HepG2 (cell line): Measurements from ENCODE around the gene CLASRP. TPM values are rescaled to one million over a fixed set of nuclear protein-coding genes. Genes with fewer than 3 reads are reported as not detected.
A peak's percentile ranks its signal among the peaks of the same experiment; 100 is the strongest.

Experiments used
- ATAC-seq: fragments of 200-7000 bp; cut with Tn5 transposase; 3 replicates; pipeline ENCODE4 v1.9.1; 2020; ENCODE audit warnings: mild to moderate bottlenecking, moderate library complexity
- BruUV-seq: library from RNA; stranded (reverse); fragments of 400-500 nt; replicated peaks from 2 replicates; lab custom pipeline; 2021; lab: Mats Ljungman, UMichigan
- CTCF ChIA-PET: fragments of 300-600 bp; formaldehyde crosslinking; extraction: SDS; loops from one replicate; lab custom pipeline; 2021; ENCODE audit warnings: low total read pairs, inconsistent platforms, low intra/inter-chr PET ratio; lab: Yijun Ruan, JAX
- POLR2A ChIA-PET: fragments of 350-600 bp; sonication (Branson Sonifier 250); formaldehyde crosslinking; loops from one replicate; lab custom pipeline; 2020; ENCODE audit warnings: antibody characterized with exemption, inconsistent platforms; lab: Yijun Ruan, JAX
- DNase-seq: peaks from one replicate; pipeline ENCODE4 v3.0.0-alpha.2; 2015; ENCODE audit warnings: low spot score
- FAIRE-seq: peaks from 3 replicates; lab custom pipeline; 2011; peaks lifted over from hg19 to GRCh38; lab: Jason Lieb, UNC
- H2AFZ ChIP-seq: one replicate; pipeline ENCODE4 v1.6.1; 2011; ENCODE audit warnings: low read length, inconsistent platforms
- H3K27ac ChIP-seq: fragments of 300-600 bp; 3 replicates; pipeline ENCODE4 v1.8.0; 2011; ENCODE audit warnings: mixed run types, mild to moderate bottlenecking, mixed read lengths, low read length, inconsistent platforms; ENCODE audit not compliant: insufficient read depth; ENCODE audit errors: extremely low read length
- H3K27me3 ChIP-seq, 2 experiments: fragments of 200-600 bp in 1 of 2; 2 replicates in 1 of 2; 3 replicates in 1 of 2; pipeline versions ENCODE4 v1.6.0 to v1.8.0; 2011; ENCODE audit warnings: low read length in 2 of 2, mild to moderate bottlenecking in 2 of 2, moderate library complexity in 2 of 2, inconsistent platforms in 1 of 2; ENCODE audit not compliant: insufficient read depth in 2 of 2, control insufficient read depth in 1 of 2
- H3K36me3 ChIP-seq, 2 experiments: fragments of 200-600 bp in 1 of 2; replicated peaks in 1 of 2; 2 replicates in 1 of 2; 3 replicates in 1 of 2; pipeline versions ENCODE4 v1.5.1 to v1.8.0; 2011; ENCODE audit warnings: low read length in 2 of 2, inconsistent platforms in 1 of 2; ENCODE audit not compliant: insufficient read depth in 2 of 2, control insufficient read depth in 1 of 2
- H3K4me1 ChIP-seq: 2 replicates; pipeline ENCODE4 v1.5.1; 2012; ENCODE audit warnings: low read length, inconsistent platforms; ENCODE audit not compliant: insufficient read depth
- H3K4me2 ChIP-seq: 2 replicates; pipeline ENCODE4 v1.6.0; 2011; ENCODE audit warnings: low read depth, low read length, inconsistent platforms
- H3K4me3 ChIP-seq, 3 experiments: fragments of 200-600 bp in 1 of 3; sonication (generic), shearing (Covaris generic) in 1 of 3; replicated peaks in 1 of 3; 2 replicates each; pipeline ENCODE4 v1.5.1; 2011 to 2016; ENCODE audit warnings: low read length in 3 of 3, inconsistent platforms in 2 of 3, low read depth in 2 of 3, mild to moderate bottlenecking in 2 of 3, control low read depth in 1 of 3, mixed read lengths in 1 of 3; ENCODE audit not compliant: insufficient read depth in 1 of 3
- H3K79me2 ChIP-seq: one replicate; pipeline ENCODE4 v1.6.1; 2011; ENCODE audit warnings: low read length, inconsistent platforms; ENCODE audit not compliant: insufficient read depth
- H3K9ac ChIP-seq: 2 replicates; pipeline ENCODE4 v1.6.0; 2011; ENCODE audit warnings: mild to moderate bottlenecking, low read depth, low read length, inconsistent platforms; ENCODE audit not compliant: insufficient read depth
- H3K9me3 ChIP-seq: 2 replicates; pipeline ENCODE4 v1.5.1; 2012; ENCODE audit warnings: mild to moderate bottlenecking, low read length
- H4K20me1 ChIP-seq: 2 replicates; pipeline ENCODE4 v1.6.0; 2011; ENCODE audit warnings: inconsistent platforms, mild to moderate bottlenecking, low read length, moderate library complexity; ENCODE audit not compliant: insufficient read depth
- SNAI1 ChIP-seq: sonication (generic); formaldehyde crosslinking; IDR thresholded peaks from 2 replicates; pipeline ENCODE4 v1.5.0; 2020; ENCODE audit warnings: mild to moderate bottlenecking, missing genetic modification reagents, borderline replicate concordance
- TBX3 ChIP-seq: fragments of 450-650 bp; IDR thresholded peaks from 2 replicates; pipeline ENCODE4 v1.6.1; 2017; ENCODE audit warnings: antibody characterized with exemption, mild to moderate bottlenecking, inconsistent platforms, borderline replicate concordance
- ZMYM3 ChIP-seq: sonication (generic); formaldehyde crosslinking; IDR thresholded peaks from 2 replicates; pipeline ENCODE4 v1.5.1; 2020; ENCODE audit warnings: mild to moderate bottlenecking, missing genetic modification reagents
- WGBS: methylation state at CpG from one replicate; pipeline ENCODE4 v1.1.6; 2017; ENCODE audit warnings: low lambda C conversion rate; 5-methylcytosine and 5-hydroxymethylcytosine counted together
- in situ Hi-C: cut with HindIII; loops from 2 replicates; pipeline ENCODE4 v1.10.0; 2017; ENCODE audit warnings: low pct_unique_long_range_greater_than_20kb; ENCODE audit not compliant: extremely low pct_ligation_motif_present
- intact Hi-C: fragments of 100-400 bp; cut with micrococcal nuclease; formaldehyde crosslinking; loops from one replicate; pipeline ENCODE4 v1.10.0; 2022; ENCODE audit not compliant: unreplicated experiment
- polyA plus RNA-seq, 8 experiments: library from polyadenylated mRNA; depleted of rRNA in 3 of 8; stranded (reverse) in 7 of 8; unstranded in 1 of 8; fragments of >200 nt; fragmentation: Illumina TruSeq in 4 of 8; extraction: Trizol in 4 of 8; gene quantifications; 2 replicates each; pipeline versions ENCODE4 v1.2.1 to v1.2.3, GENCODE V29; 2011 to 2016; ENCODE audit warnings: low read depth in 4 of 8, missing spikeins in 1 of 8, mixed read lengths in 1 of 8; ENCODE audit not compliant: insufficient read depth in 1 of 8
- total RNA-seq, 5 experiments: library from RNA; depleted of rRNA; stranded (reverse); fragments of >200 nt; fragmentation: Illumina TruSeq; extraction: Trizol; gene quantifications; 2 replicates each; pipeline ENCODE4 v1.2.3, GENCODE V29; 2016; ENCODE audit warnings: low read depth in 1 of 5
- TF ChIP-seq, protein P1 (sequence below): sonication (generic); formaldehyde crosslinking; IDR thresholded peaks from 2 replicates; pipeline ENCODE4 v1.5.0; 2020; ENCODE audit warnings: mild to moderate bottlenecking, missing genetic modification reagents

Gene CLASRP
- total and polyA plus RNA-seq, 2 of the 13 experiments (the other 11 are each of a cell fraction or from before 2014, with no cell fraction given) = 32.0 to 51.4 TPM

DNA sequence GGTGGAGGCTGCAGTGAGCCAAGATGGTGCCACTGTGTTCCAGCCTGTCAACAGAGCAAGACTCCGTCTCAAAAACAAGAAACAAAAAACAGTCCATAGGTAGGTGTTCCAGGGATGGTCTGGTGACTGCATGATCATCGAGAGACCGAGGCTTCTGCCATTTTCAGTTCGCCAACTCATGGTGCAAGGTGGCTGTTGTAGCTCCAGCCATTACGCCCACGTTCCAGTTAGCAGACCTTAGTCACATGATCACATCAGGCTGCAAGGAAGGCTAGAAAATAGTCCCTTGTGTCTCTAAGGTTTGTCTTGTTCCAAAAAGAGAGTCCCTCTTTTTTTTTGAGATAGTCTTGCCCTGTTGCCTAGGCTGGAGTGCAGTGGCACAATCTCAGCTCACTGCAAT lies 3.1 kb upstream of the CLASRP start:
- no peak overlapping the region for H2AFZ ChIP-seq
- H3K4me2 ChIP-seq = no peak overlapping the region
- no peaks in the 10 kb centered on the region for H3K9me3 ChIP-seq
- POLR2A ChIA-PET = no interaction called here
- H3K79me2 ChIP-seq = peaks cover 18% of the 10 kb centered on the region
- no peak overlapping the region for H3K27ac ChIP-seq
- FAIRE-seq = no peak
- intact Hi-C loops (no loop called here), in situ Hi-C loops (no loop called here)
- H3K4me3 ChIP-seq = no peak overlapping the region
- no peak for ATAC-seq
- H3K36me3 ChIP-seq = peaks cover 0 to 9% of the 10 kb centered on the region in 2 experiments; a peak in 3 of 5 replicates
- no peaks in the 10 kb centered on the region; a peak in 1 of 5 replicates for H3K27me3 ChIP-seq
- H3K9ac ChIP-seq = no peak overlapping the region
- peaks cover 16% of the 10 kb centered on the region; the same call in 1 of the 2 replicates for H4K20me1 ChIP-seq
- DNase-seq = no peak
- WGBS = 92% methylated on average over 6 of the region's 6 CpGs
- CTCF ChIA-PET = no interaction called here
- H3K4me1 ChIP-seq = peaks cover 32% of the 10 kb centered on the region
- TF ChIP-seq TBX3 = no peak
- TF ChIP-seq, protein P1, sequence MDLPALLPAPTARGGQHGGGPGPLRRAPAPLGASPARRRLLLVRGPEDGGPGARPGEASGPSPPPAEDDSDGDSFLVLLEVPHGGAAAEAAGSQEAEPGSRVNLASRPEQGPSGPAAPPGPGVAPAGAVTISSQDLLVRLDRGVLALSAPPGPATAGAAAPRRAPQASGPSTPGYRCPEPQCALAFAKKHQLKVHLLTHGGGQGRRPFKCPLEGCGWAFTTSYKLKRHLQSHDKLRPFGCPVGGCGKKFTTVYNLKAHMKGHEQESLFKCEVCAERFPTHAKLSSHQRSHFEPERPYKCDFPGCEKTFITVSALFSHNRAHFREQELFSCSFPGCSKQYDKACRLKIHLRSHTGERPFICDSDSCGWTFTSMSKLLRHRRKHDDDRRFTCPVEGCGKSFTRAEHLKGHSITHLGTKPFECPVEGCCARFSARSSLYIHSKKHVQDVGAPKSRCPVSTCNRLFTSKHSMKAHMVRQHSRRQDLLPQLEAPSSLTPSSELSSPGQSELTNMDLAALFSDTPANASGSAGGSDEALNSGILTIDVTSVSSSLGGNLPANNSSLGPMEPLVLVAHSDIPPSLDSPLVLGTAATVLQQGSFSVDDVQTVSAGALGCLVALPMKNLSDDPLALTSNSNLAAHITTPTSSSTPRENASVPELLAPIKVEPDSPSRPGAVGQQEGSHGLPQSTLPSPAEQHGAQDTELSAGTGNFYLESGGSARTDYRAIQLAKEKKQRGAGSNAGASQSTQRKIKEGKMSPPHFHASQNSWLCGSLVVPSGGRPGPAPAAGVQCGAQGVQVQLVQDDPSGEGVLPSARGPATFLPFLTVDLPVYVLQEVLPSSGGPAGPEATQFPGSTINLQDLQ (CRISPR knock-in tag) = no peak
- TF ChIP-seq ZMYM3 = peak; percentile 43; the same call in 1 of the 2 replicates
- TF ChIP-seq SNAI1 (CRISPR knock-in tag) = no peak
- BruUV-seq = no TSS peak
